ENCODE measurements around the gene CISD1.

CISD1 gene

DNA sequence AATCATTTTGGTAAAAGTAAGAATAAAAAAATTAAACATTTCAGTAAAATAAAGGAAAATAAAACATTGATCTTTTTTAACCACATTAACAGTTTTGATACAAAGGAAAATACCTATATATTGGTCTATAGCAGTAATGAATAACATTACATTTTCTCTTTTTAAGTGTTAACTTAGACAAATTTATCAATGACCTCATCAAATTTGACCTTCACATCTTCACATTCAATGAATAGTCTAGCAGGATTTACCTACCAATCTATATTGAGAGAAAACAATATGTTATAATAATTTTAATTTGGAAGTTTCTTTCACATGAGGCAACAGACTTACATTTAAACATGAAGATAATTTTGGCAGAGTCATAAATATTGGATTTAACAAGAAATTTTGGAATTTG, 47.9 kb downstream of the CISD1 start:
- no peak for DNase-seq

DNA sequence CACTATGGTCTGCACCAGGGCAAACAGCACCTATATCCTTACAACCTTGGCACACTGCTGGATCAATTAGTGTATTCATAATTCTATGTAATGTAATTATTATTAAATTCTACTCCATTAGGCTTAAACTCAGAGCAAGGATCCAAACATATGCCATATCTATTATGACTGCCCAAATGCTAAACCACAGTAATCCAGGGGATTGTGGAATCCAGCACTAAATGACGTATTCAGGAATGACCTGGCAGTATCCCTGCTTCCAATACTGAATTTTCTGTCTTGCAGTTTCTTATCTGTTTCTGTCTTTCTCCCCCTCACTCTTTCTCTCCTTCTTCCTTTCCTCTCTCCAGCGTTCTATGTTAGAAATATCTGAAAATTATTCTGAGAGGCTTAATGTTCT, 49.4 kb downstream of the CISD1 start:
- no peak for DNase-seq

DNA sequence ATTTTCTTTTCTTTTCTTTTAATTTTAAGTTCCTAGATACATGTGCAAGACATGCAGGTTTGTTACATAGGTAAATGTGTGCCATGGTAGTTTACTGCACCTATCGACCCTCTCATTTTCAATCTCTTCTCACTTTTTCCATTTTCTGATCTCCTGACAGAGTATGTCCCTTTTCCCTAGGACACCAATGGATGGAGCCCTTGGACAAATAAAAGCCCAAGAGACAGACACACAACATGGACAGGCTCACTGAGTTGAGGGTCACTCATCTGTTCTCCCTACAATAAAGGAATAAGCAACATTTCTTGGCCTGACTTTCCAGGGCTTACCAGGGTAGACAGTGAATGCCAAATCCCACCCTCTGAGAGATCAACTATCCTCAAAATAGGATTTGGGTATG, 50.6 kb downstream of the CISD1 start:
- no peak for DNase-seq

DNA sequence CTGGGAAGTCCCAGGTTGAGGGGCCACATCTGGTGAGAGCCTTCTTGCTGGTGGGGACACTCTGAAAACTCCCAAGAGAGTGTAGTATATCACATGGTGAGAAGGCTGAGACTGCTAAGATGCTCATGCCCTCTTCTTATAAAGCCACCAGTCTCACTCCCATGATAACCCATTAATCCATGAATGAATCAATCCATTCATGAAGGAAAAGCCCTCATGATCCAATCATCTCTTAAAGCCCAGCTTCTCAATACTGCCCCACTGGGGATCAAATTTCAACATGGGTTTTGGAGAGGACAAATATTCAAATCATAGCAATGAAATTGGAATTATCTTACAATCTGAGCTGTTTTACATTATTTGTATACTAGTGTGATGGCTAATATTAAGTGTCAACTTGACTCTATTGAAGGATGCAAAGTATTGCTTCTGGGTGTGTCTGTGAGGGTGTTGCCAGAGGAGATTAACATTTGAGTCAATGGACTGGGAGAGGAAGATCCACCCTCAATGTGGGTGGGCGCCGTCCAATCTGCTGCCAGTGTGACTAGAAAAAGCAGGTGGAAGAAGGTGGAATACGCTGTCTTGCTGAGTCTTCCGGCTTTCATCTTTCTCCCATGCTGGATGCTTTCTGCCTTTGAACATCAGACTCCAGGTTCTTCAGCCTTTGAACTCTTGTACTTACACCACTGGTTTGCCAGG, 51.5 kb downstream of the CISD1 start:
- DNase-seq, result no peak

DNA sequence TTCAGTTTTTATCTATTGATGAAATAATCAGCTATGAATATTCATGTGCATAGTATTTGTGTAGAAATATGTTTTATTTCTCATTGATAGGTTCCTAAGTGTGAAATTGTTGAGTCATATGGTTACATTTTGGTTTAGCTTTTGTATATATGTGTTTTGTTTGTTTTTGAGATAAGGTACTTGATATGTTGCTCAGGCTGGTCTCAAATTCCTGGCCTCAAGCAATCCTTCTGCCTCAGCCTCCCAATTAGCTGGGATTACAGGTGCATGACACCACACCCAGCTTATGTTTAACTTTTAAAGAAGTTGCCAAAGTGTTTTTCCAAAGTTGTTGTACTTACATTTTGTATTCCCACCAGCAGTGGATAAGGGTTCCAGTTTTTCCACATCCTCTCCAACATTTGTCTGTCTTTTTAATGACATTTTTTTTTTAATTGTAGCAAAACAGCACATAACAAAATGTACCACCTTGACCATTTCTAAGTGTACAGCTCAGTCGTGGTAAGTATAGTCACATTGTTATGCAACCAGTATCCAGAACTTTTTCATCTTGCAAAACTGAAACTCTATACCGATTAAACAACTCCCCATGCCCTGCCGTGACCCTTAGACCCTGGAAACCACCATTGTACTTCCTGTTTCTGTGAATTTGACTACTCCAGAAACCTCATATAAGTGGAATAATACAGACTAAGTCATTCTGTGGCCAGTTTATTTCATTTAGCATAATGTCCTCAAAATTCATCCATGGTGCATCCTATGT, 53.3 kb downstream of the CISD1 start:
- no peak for DNase-seq

DNA sequence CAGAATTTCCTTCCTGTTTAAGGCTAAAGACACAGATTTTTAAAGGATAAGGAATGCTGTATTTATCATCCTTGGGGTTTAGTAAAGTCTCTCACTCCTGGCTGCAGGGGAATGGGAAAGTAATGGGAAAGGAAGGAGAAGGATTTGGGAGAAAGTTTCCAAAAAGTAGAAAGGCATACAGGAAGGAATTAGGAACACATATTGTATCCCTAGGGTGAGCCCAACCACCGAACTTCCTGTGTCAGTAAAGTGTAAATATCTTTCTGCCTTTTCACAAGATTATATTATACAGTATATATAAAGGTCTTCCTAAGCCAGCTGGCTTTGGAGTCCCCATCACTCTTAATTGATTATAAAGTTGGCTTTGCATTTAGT, 53.9 kb downstream of the CISD1 start:
- no peak for DNase-seq

DNA sequence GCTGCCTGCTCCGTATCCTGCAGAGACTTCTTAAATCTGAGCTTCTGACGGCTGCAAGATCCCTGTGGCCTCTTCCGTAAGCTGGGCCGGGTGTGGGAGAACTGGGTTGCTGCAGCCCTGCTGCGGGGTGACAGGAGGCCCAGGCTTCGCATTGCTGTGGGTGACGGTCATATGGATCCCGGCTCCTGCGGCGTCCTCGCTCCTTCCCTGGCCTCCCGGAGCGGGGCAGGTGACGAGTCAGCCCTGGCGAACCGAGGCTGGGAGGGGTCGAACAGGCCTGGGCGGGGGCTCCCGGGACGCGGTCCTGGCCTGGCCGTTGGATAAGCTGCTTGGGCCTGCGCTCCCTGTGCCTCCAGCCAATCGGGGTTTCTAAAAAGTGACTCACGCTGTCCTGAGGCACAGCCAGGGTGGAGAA, 58.0 kb downstream of the CISD1 start:
- no peak for DNase-seq

DNA sequence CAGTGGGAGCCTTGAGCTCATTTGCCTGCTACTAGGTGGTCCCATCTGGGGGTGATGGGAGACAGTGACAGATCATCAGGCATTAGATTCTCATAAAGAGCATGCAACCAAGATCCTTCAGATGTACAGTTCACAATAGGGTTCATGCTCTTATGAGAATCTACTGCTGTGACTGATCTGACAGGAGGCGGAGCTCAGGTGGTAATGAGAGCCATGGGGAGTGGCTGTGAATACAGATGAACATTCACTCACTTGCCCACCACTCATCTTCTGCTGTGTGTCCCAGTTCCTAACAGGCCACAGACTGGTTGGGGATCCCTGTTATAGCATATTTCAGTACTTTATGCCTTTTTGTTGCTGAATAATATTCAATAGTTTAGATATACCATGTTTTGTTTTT, 59.3 kb downstream of the CISD1 start:
- no peak for DNase-seq

DNA sequence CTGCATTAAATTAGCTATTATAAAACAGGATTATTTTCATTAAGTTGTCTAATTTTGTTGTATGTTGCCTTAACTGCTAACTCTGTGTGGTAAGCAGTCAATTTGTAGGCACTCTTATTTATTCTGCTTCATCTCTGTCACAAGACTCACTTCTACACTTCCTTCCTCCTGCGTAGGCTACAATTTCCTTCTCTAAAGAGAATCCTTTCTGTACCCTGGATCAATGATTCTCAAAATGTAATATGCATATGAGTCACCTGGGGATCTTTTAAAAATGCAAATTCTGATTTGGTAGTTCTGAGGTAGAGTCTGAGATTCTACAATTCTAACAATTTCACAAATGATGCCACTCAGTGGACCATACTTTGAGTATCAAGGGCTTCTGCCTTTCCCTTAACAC, 61.5 kb downstream of the CISD1 start:
- no peak for DNase-seq

DNA sequence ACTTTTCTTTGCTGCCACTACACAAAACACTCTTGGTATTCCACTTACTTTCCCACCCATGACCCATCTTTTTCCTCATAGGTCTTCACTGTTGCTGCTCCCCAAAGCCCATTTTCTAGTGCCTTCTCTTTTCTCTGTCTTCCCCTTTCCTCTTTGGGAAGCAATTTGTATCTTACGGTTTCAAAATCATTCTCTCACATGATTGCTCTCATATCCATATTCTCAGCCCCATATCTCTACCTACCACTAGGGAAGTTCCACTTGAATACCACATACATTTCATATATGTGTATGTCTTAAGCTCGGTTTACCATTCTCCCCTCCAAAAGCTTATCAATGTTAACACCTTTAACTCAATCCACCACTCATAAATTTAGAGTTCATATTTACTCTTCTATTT, 62.7 kb downstream of the CISD1 start:
- DNase-seq, result no peak

DNA sequence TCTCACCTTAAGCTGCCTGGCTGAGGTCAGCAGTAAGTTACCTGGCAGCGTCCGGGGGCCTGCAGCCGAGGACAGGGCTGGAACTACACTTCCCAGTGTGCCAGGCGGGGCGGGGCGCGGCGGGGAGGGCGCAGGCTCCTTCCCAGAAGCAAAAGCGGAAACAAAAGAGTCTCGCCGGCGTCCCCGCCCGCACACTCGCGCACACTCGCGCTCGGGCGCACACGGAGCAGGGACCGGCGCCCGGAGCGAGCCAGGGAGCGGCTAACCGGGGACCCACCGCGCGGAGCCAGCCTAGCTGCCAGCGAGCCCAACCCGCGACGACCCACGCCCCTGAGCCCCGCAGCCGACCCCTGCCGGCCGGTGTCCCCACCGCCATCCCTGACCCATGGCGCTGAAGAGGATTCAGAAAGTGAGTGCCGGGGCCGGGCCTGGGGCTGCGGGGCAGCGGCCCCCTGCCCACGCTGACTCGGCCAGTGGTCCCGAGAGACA, 65.9 kb downstream of the CISD1 start, which contains the start of gene UBE2D1:
Gene UBE2D1, plus strand, starts transcription at position 190 of the 489 bp plus-strand sequence. Its CDS starts 196 bp downstream, at position 386.
- peak; percentile 75 for DNase-seq

DNA sequence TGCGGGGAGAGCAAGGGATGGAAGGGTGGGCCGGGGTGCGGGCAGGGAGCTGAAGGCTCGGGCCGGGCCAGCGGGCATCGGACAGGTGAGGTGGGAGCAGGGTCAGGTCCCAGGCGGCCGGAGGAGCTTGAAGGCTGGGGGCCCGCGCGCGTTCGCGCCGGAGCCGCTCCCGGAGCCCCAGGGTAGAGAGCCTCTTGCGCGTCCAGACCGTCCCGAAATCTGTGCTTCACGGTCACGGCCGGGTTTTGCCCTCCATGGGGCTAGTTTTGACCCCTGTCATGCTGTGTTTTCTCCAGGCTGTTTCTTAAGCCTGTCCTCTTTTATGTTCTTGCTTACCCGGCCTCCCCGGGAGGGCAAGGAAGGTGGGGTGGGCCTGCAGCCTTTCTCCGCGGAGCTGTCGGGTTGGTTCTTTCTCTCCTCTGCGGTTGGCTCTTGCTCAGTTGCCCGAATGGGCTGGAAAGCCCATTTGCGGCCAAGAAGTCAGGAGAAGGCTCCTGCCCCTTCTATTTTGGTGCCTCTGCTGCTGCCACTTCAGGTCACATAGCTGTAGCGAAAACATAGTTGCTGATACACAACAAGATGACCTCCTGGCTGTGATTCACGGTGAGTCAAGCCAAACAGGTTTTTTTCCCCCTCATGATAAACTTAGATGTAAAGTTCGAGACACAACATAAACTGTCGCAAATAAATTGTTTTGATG, 66.5 kb downstream of the CISD1 start:
- no peak for DNase-seq

DNA sequence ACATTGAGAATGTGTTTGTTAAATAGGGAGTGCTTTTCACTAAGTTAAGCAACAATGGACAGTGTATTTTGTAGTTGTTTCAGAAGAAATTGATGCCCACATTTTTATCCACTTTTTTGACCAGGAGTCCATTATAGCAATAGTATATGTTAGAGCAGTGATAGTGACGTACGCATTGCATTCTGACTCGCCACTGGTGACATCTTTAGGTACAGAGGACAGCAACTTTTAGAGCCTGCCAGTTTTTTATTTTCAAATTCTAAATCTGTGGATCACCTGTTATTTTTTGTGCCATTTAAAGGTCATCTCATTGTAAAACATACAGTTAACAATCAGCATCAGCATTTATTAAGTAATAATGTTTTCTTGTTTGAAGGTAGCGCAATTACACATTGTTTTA, 67.3 kb downstream of the CISD1 start:
- no peak for DNase-seq

Data from NCI-H774 (cell line).